Cardiac fibroblast (primary cell): ENCODE data around the gene MRPS6.

Experiments used
- DNase-seq, 2 donors: peaks; one replicate each; pipeline versions ENCODE4 v3.0.0 to v3.0.0-alpha.2; 2010; ENCODE audit warnings: low read depth in 2 of 2
- H3K4me3 ChIP-seq, 2 donors: replicated peaks in 1 of 2; 1 replicate in 1 of 2; 2 replicates in 1 of 2; pipeline ENCODE4 v1.5.1; 2011; ENCODE audit warnings: low read depth in 2 of 2, low read length in 2 of 2, mild to moderate bottlenecking in 2 of 2, moderate library complexity in 1 of 2
- TF ChIP-seq, protein P1 (sequence below): IDR thresholded peaks from one replicate; pipeline ENCODE4 v1.5.1; 2011; ENCODE audit warnings: low read depth, mild to moderate bottlenecking, low read length, inconsistent platforms

Gene MRPS6

DNA sequence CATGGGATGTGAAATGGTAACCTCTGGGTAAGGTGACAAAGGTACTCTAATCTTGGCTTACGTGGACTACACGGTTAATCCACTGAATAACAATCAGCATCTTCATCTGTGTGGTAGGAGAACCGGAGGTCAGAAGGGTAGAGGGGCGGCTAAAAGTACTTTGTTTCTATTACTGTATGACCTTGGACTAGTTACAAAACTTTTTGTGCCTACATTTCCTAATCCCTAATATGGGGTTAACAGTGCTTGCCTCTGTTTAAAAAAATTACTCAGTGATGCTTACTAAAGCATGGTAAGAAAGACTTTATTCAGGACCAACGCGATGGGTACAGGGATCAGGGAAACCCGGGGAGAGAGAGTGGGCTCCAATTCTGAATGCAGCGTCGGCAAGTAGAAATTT lies 1.7 kb upstream of the MRPS6 start:
- DNase-seq = no peak
- H3K4me3 ChIP-seq = no peak overlapping the region
- TF ChIP-seq, protein P1, sequence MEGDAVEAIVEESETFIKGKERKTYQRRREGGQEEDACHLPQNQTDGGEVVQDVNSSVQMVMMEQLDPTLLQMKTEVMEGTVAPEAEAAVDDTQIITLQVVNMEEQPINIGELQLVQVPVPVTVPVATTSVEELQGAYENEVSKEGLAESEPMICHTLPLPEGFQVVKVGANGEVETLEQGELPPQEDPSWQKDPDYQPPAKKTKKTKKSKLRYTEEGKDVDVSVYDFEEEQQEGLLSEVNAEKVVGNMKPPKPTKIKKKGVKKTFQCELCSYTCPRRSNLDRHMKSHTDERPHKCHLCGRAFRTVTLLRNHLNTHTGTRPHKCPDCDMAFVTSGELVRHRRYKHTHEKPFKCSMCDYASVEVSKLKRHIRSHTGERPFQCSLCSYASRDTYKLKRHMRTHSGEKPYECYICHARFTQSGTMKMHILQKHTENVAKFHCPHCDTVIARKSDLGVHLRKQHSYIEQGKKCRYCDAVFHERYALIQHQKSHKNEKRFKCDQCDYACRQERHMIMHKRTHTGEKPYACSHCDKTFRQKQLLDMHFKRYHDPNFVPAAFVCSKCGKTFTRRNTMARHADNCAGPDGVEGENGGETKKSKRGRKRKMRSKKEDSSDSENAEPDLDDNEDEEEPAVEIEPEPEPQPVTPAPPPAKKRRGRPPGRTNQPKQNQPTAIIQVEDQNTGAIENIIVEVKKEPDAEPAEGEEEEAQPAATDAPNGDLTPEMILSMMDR = no peak

DNA sequence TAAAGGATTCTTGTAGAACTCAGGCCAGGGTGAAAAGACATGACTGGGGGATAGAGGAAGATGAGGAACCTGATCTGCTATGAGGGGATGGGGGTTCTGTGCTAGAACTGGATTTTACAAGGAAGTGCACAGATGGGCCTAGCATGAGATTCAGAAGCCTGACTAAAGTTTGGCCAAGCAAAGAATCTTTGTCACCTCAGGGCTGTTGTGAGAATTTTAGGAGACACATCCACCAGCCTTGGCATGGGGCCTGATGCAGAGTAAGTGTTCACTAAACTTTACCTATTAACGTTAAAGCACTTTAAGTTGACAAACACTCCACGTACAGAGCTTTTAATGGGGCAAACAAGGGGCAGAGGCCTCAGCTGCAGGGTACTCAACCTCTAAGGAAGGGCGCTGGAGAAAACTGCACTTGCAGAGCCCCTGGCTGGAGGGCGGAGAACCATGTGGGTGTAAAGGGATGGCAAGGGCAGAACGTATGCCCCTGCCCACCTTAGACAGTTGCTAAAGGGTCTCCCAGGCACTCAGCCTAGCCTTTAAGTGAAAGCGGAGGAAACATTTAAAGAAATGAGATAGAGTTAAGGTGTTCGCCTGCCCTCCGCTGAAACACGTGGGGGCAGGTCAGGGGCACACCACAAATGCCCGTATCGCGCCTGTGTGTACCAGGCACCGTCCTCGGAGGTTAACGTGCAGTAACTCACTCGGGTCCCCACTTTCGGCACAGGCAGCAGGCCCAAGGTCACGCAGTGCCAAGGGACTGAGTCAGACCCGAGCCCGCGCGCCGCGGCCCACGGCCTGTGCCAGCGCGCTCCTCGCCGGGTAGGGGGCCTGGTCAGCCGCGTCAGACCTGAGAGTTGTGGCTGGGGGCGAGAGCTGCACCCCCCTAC lies 990 bp upstream of the MRPS6 start:
- no peak for DNase-seq
- TF ChIP-seq, protein P1 = no peak
- peak overlapping the region; percentile 41 to 56 for H3K4me3 ChIP-seq

DNA sequence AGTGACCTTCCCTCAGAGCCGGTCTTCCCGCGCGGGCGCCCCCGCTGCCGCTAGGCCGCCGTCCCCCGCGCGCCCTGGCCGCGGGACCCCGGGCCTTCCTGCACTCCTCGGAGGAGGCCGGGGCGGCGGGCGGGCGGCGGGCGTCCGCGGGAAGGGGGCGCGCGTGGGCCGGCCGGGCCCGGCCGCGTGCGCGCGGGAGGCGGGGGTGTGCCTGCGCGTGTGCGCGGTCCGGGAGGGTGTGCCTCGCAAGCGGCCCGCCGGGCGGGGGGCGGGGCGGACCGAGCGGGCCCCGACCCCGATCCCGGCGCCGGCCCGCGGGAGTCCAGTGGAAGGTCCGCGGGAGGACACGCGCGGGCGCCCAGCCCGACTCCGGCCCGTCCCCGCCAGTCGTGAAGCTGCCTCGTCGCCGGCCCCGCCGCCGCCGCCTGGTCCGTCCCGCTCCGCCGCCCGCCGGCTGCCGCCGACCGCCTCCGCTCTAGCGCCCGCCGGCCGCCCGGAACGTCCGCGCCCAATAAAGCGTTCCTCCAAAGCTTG lies 438 bp downstream of the MRPS6 start:
- peak overlapping the region; percentile 81 to 85 for H3K4me3 ChIP-seq
- DNase-seq = peak in 1 of 2 donors; percentile 41
- TF ChIP-seq, protein P1 = no peak

DNA sequence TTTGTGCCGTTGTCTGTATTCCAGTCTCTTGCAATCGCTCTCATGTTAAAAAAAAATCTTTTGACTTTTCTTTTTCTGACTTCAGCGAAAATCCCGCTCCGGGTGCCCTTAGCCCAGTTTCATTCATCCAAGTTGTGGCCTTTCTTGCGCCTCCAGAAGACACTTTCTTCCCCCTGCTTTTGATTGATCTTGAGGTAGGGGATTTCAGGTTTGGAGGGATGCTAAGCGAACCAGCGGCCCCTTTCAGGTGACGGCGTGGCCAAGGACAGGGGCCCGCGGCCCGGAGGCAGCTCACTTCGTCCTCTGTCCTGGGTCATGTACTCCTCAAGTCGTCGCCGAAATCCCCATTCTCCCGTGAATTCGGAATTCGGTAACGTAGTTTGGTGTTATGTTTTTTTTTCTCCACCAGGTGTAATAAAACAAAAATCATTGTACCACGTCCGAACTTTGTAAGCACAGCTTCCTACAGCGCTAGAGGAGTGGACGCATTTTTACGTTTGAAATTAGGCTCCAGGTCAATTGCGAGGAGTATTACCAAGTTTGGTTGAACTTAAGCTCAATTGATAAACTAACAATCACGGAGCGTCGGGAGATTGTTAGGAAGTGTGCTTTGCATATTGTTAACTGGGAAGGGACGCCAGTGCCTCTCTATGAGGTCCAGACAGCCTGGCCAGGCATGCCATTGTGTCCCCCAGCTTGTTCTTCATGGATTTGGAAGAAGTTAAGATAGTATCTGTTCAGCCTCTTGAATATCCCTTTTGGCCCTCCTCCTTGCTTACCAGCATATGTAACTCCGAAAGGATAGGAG lies 1.1 kb downstream of the MRPS6 start:
- TF ChIP-seq, protein P1 = no peak
- peak overlapping the region; percentile 63 to 85 for H3K4me3 ChIP-seq
- peak in 1 of 2 donors; percentile 40 for DNase-seq

DNA sequence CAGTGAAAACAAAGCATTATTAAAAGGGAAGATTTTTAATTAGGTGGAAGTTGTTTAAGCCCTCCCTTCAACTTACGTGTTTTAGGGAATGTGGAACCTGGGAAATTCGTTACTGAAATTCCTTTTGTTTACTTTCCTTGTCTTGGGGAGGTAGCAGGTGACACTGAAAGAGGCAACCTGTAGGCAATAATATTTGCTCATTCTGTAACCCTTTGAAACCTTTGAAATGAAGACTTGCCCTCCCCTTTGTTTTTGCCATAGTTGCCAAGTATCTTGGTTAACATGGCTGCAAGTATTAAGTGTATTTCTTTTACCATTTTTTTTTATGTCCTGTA lies 1.7 kb downstream of the MRPS6 start:
- no peak for DNase-seq
- TF ChIP-seq, protein P1 = no peak
- peak overlapping the region in 1 of 2 donors; percentile 63 for H3K4me3 ChIP-seq

DNA sequence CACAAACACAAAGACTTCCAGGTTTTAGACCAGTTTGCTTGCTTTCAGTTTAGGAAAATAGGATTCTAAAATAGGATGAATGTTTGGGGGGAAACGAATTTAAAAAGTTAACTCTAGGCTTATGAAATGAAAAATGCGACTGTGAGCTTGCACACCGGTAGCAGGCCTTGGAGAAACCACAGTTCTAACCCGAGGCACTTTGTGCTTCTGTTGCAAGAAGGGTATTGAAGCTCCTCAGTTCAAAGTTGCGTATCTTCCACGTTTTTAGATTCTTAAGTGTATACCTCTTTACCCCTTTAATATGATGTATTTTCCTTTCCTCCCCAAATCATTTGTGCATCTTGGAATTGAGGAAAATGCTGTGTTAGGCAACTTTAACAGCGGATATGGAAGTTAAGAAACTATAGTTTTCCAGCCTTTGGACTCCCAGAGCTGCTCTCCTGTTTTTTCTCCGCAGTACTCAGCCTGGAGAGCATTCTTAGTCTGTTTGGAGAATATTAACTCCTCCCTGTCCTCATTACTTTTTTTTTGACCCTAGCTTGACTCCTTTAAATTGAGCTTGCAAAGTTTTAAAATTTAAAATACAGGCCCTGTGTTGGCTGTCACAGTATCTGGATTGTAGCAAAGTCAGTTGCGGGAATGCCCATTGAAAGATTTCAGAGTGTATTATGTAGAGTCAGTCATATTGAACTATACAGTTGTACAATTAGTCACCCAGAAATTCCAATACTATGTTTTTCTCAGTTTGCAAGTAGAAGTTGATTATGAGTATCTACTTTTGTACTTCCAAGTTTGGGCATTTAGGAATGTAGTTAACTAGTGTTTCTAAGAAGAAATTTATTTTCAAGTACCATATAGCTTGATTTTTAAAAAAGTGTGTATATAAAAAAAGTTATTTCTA lies 2.6 kb downstream of the MRPS6 start:
- H3K4me3 ChIP-seq = no peak overlapping the region
- TF ChIP-seq, protein P1 = no peak
- no peak for DNase-seq
